DMS114 treated with DMSO at 0.1 percent for 48 hours (cell line): ENCODE measurements around the gene TMED6.
"Not testable (repeated sequence)": the region's sequence is repeated elsewhere in the genome, so short reads cannot be mapped to it uniquely, and the experiment has no call there.

ENCODE experiments used
- DNase-seq: peaks from one replicate; lab custom pipeline; 2025; ENCODE audit not compliant: unreplicated experiment; lab: John Stamatoyannopoulos, UW

The TMED6 gene

GRCh38 chr16:69306031-69306430 lies 45.6 kb downstream of the TMED6 start:
- DNase-seq, result no peak

DNA sequence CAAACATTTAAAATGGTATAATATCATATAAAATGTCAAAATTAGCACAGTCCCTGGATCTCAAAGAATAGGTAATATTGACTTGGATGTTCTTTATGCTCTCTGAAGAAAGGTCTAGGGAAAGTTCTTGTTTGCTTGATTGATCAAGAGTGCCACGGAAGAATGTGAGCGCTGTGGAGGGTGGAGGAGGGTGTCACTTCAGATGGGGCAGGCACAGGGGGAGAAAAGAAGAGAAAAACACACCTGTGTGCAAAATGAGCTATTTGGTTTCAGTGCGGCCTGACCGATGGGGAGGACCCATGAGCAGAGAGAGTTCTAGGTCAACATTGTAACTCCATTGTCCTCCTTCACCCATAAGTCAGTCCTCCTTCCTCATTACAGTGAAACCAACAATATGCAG lies 49.3 kb downstream of the TMED6 start:
- no peak for DNase-seq

DNA sequence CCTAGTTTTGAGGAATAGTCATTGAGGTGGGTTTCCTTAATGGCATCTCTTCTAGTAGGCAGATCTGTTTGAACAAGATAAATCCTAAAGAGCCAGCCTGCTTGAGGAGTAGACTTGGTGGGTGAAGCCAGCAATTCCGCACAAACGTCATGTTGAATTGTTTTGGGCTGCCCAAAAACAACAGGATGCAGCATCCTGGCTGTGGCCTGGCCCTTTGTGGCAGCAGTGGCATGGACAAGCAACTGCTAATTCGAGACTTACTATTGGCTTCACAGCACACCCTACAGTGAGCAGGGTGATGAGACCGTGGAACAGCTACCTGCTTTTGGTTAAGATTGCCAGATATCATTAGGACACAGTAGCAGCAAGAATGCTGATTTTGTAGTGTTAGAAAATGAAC lies 49.7 kb downstream of the TMED6 start:
- DNase-seq, result no peak

- no peak for DNase-seq
Measured at GRCh38 chr16:69301187-69301586, 50.4 kb downstream of the TMED6 start.

GRCh38 chr16:69298261-69298660 lies 53.3 kb downstream of the TMED6 start:
- no peak for DNase-seq

GRCh38 chr16:69296771-69297170 lies 54.8 kb downstream of the TMED6 start:
- DNase-seq, result not testable (repeated sequence)

DNA sequence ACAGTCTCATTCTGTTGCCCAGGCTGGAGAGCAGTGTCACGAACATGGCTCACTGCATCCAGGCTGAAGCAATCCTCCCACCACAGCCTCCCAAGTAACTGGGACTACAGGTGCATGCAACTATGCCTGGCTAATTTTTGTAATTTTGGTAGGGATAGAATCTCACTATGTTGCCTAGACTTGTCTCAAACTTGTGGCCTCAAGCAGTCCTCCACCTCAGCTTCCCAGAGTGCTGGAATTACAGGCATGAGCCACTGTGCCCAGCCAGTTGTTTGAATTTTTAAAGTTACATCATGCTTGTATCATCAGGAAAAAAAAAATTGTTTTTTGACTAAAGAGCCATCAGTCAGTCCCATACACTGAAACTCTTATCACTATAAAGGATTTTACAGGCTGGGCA lies 57.5 kb downstream of the TMED6 start:
- no peak for DNase-seq

GRCh38 chr16:69293401-69293800 lies 58.2 kb downstream of the TMED6 start:
- no peak for DNase-seq
